Smooth muscle cell (in vitro differentiated cells): ENCODE measurements around the gene PROC. TPM values are rescaled to one million over a fixed set of nuclear protein-coding genes. Genes with fewer than 3 reads are reported as not detected.

Experiments used
- DNase-seq: peaks from one replicate; lab custom pipeline; 2025; ENCODE audit not compliant: unreplicated experiment; lab: John Stamatoyannopoulos, UW
- H2AFZ ChIP-seq: fragments of 200-600 bp; sonication (generic); 2 replicates; pipeline ENCODE4 v1.6.0; 2016; ENCODE audit warnings: antibody characterized with exemption, low read depth, mild to moderate bottlenecking
- H3F3A ChIP-seq: fragments of 200-600 bp; sonication (generic); 2 replicates; pipeline ENCODE4 v1.6.0; 2017; ENCODE audit warnings: antibody characterized with exemption, low read depth
- H3K27ac ChIP-seq: fragments of 200-600 bp; sonication (generic); 2 replicates; pipeline ENCODE4 v1.5.1; 2016; ENCODE audit warnings: low read depth, mild to moderate bottlenecking
- H3K27me3 ChIP-seq: fragments of 200-600 bp; sonication (generic); 2 replicates; pipeline ENCODE4 v1.6.1; 2016; ENCODE audit warnings: low read depth, mild to moderate bottlenecking
- H3K36me3 ChIP-seq: fragments of 200-600 bp; sonication (generic); 2 replicates; pipeline ENCODE4 v1.5.1; 2016; ENCODE audit warnings: low read depth
- H3K4me1 ChIP-seq: fragments of 200-600 bp; sonication (generic); 2 replicates; pipeline ENCODE4 v1.5.1; 2016; ENCODE audit warnings: low read depth
- H3K4me2 ChIP-seq: fragments of 200-600 bp; sonication (generic); 2 replicates; pipeline ENCODE4 v1.6.0; 2016; ENCODE audit warnings: mild to moderate bottlenecking
- H3K4me3 ChIP-seq: fragments of 200-600 bp; sonication (generic); 2 replicates; pipeline ENCODE4 v1.5.1; 2016; ENCODE audit warnings: mild to moderate bottlenecking
- H3K79me2 ChIP-seq: fragments of 200-600 bp; sonication (generic); 2 replicates; pipeline ENCODE4 v1.6.0; 2016; ENCODE audit warnings: low read depth, mild to moderate bottlenecking
- H3K9ac ChIP-seq: fragments of 200-600 bp; sonication (generic); 2 replicates; pipeline ENCODE4 v1.6.0; 2016; ENCODE audit warnings: low read depth
- H3K9me3 ChIP-seq: fragments of 200-600 bp; sonication (generic); replicated peaks from 2 replicates; pipeline ENCODE4 v1.5.1; 2016; ENCODE audit warnings: low read depth
- H4K20me1 ChIP-seq: fragments of 200-600 bp; sonication (generic); 2 replicates; pipeline ENCODE4 v1.6.0; 2016; ENCODE audit warnings: low read depth
- CTCF ChIP-seq: fragments of 200-600 bp; sonication (generic); IDR thresholded peaks from 2 replicates; pipeline ENCODE4 v1.5.1; 2017; ENCODE audit warnings: borderline replicate concordance, mild to moderate bottlenecking, antibody characterized with exemption; ENCODE audit not compliant: insufficient read depth, poor library complexity, severe bottlenecking
- WGBS: methylation state at CpG from one replicate; pipeline ENCODE4 v1.1.7; 2016; ENCODE audit warnings: low lambda C conversion rate; 5-methylcytosine and 5-hydroxymethylcytosine counted together
- polyA plus RNA-seq: library from polyadenylated mRNA; unstranded; fragments of >200 nt; fragmentation: Nextera tagmentation; extraction: Ambion mirVana; gene quantifications from 2 replicates; pipeline ENCODE4 v1.2.1, GENCODE V29; 2016
- total RNA-seq: library from RNA; depleted of rRNA; stranded (reverse); fragments of >200 nt; gene quantifications from 2 replicates; pipeline ENCODE4 v1.2.3, GENCODE V29; 2014

PROC gene
- total and polyA plus RNA-seq, 2 experiments from 2014 or later = 0.85 to 1.1 TPM

GRCh38 chr2:127392828-127393578 lies 25.2 kb upstream of the PROC start:
- peak overlapping the region; percentile 52 for H3K27ac ChIP-seq

GRCh38 chr2:127394492-127394891 lies 23.7 kb upstream of the PROC start:
- 91% methylated on average over 3 of the region's 3 CpGs for WGBS
- no peak for DNase-seq
- no peak overlapping the region for H3K4me2 ChIP-seq

More at GRCh38 chr2:127392828-127393578, 25.2 kb upstream of the PROC start:
- no peak overlapping the region for H3K4me3 ChIP-seq
- no peak overlapping the region for H3K9ac ChIP-seq
- no peaks in the 10 kb centered on the region for H3K79me2 ChIP-seq
- no peaks in the 10 kb centered on the region for H3K36me3 ChIP-seq
- H2AFZ ChIP-seq = no peak overlapping the region
- no peaks in the 10 kb centered on the region for H4K20me1 ChIP-seq
- no peaks in the 10 kb centered on the region for H3K27me3 ChIP-seq
- H3K9me3 ChIP-seq = no peaks in the 10 kb centered on the region
- H3K4me2 ChIP-seq = no peak overlapping the region
- no peak for DNase-seq
- H3F3A ChIP-seq = no peaks in the 10 kb centered on the region
- WGBS = 100% methylated on average over 1 of the region's 1 CpG
- no peaks in the 10 kb centered on the region for H3K4me1 ChIP-seq
- TF ChIP-seq CTCF = no peak

GRCh38 chr2:127397568-127398238 lies 20.5 kb upstream of the PROC start:
- TF ChIP-seq CTCF = no peak

More at GRCh38 chr2:127394492-127394891, 23.7 kb upstream of the PROC start:
- no peak overlapping the region for H3K4me3 ChIP-seq
- no peak for TF ChIP-seq CTCF
- H3K9ac ChIP-seq = no peak overlapping the region
- no peaks in the 10 kb centered on the region for H3K36me3 ChIP-seq
- no peaks in the 10 kb centered on the region for H3K27me3 ChIP-seq
- H3K9me3 ChIP-seq = no peaks in the 10 kb centered on the region
- H3K79me2 ChIP-seq = no peaks in the 10 kb centered on the region
- no peak overlapping the region for H2AFZ ChIP-seq
- H3K27ac ChIP-seq = no peak overlapping the region
- no peaks in the 10 kb centered on the region for H3K4me1 ChIP-seq
- H4K20me1 ChIP-seq = no peaks in the 10 kb centered on the region
- no peaks in the 10 kb centered on the region for H3F3A ChIP-seq

GRCh38 chr2:127398239-127398590 lies 20.0 kb upstream of the PROC start:
- H3K4me1 ChIP-seq = no peaks in the 10 kb centered on the region
- H4K20me1 ChIP-seq = no peaks in the 10 kb centered on the region
- H3K4me3 ChIP-seq = no peak overlapping the region
- H3K27ac ChIP-seq = peak overlapping the region; percentile 94
- peak overlapping the region; percentile 67 for H3K4me2 ChIP-seq
- TF ChIP-seq CTCF = no peak
- no peaks in the 10 kb centered on the region for H3K79me2 ChIP-seq
- no peak for DNase-seq
- no peaks in the 10 kb centered on the region for H3K27me3 ChIP-seq
- peak overlapping the region; percentile 44 for H2AFZ ChIP-seq
- WGBS = 3% methylated on average over 4 of the region's 4 CpGs
- H3K9ac ChIP-seq = peak overlapping the region; percentile 68
- H3K36me3 ChIP-seq = no peaks in the 10 kb centered on the region
- H3K9me3 ChIP-seq = no peaks in the 10 kb centered on the region
- H3F3A ChIP-seq = peaks cover 4% of the 10 kb centered on the region

More at GRCh38 chr2:127397568-127398238, 20.5 kb upstream of the PROC start:
- H3K79me2 ChIP-seq = no peaks in the 10 kb centered on the region
- DNase-seq = no peak
- H3F3A ChIP-seq = peaks cover 4% of the 10 kb centered on the region
- H3K9ac ChIP-seq = peak overlapping the region; percentile 45
- peak overlapping the region; percentile 38 for H2AFZ ChIP-seq
- no peaks in the 10 kb centered on the region for H4K20me1 ChIP-seq
- H3K9me3 ChIP-seq = no peaks in the 10 kb centered on the region
- H3K4me2 ChIP-seq = peak overlapping the region; percentile 27
- WGBS = 73% methylated on average over 9 of the region's 9 CpGs
- H3K27ac ChIP-seq = peak overlapping the region; percentile 94
- H3K36me3 ChIP-seq = no peaks in the 10 kb centered on the region
- H3K27me3 ChIP-seq = no peaks in the 10 kb centered on the region
- no peak overlapping the region for H3K4me3 ChIP-seq
- H3K4me1 ChIP-seq = no peaks in the 10 kb centered on the region
